GM21786 (cell line): ENCODE data around the gene ZNF442.
"Not testable (repeated sequence)": the region's sequence is repeated elsewhere in the genome, so short reads cannot be mapped to it uniquely, and the experiment has no call there.

ENCODE experiments used
- ATAC-seq: cut with Tn5 transposase; IDR thresholded peaks from one replicate; pipeline ENCODE4 v1.9.1; 2021; ENCODE audit not compliant: unreplicated experiment

ZNF442 gene

GRCh38 chr19:12331211-12331941, 34.1 kb downstream of the ZNF442 start:
- peak; percentile 48 for ATAC-seq

GRCh38 chr19:12330340-12330739, 35.1 kb downstream of the ZNF442 start:
- ATAC-seq: no peak

GRCh38 chr19:12325690-12326089, 39.8 kb downstream of the ZNF442 start:
- no peak for ATAC-seq

- ATAC-seq: no peak
These were observed 46.6 kb downstream of the ZNF442 start for GRCh38 chr19:12318782-12319413.

- ATAC-seq: no peak
These were observed 50.9 kb downstream of the ZNF442 start for GRCh38 chr19:12314553-12314952.

- ATAC-seq: not testable (repeated sequence)
These were observed 56.6 kb downstream of the ZNF442 start for GRCh38 chr19:12308891-12309290.
